Prostate gland (tissue), 2 donors: ENCODE measurements around the gene GNAI3. TPM values are rescaled to one million over a fixed set of nuclear protein-coding genes. Genes with fewer than 3 reads are reported as not detected.

Source experiments
- DNase-seq: peaks from one replicate; pipeline ENCODE4 v3.0.0-alpha.2; 2019; ENCODE audit warnings: low spot score
- H3K27ac ChIP-seq, 2 donors: fragments of 200-600 bp; sonication (generic); 2 replicates each; pipeline ENCODE4 v1.5.1; 2017 to 2019
- H3K27me3 ChIP-seq: fragments of 200-600 bp; sonication (generic); replicated peaks from 2 replicates; pipeline ENCODE4 v1.5.1; 2019; ENCODE audit not compliant: insufficient read depth
- H3K36me3 ChIP-seq, 2 donors: fragments of 200-600 bp; sonication (generic); 1 replicate in 1 of 2; 2 replicates in 1 of 2; pipeline versions ENCODE4 v1.5.1 to v1.8.1; 2017 to 2019
- H3K4me1 ChIP-seq: fragments of 200-600 bp; sonication (generic); replicated peaks from 2 replicates; pipeline ENCODE4 v1.5.1; 2019
- H3K4me3 ChIP-seq, 2 donors: fragments of 200-600 bp; sonication (generic); 2 replicates each; pipeline ENCODE4 v1.5.1; 2017 to 2019
- H3K9me3 ChIP-seq: fragments of 200-600 bp; sonication (generic); 2 replicates; pipeline ENCODE4 v1.5.1; 2017
- POLR2A ChIP-seq: fragments of 450-650 bp; IDR thresholded peaks from one replicate; pipeline ENCODE4 v1.6.1; 2016; ENCODE audit warnings: antibody characterized with exemption, mild to moderate bottlenecking
- POLR2AphosphoS5 ChIP-seq: sonication (generic); formaldehyde crosslinking; IDR thresholded peaks from one replicate; pipeline ENCODE4 v1.6.1; 2017; ENCODE audit warnings: antibody characterized with exemption
- WGBS: methylation state at CpG from one replicate; pipeline ENCODE4 v1.1.5; 2018; 5-methylcytosine and 5-hydroxymethylcytosine counted together
- intact Hi-C: fragments of 100-400 bp; cut with DNase I; formaldehyde crosslinking; loops from one replicate; pipeline ENCODE4 v1.14.2; 2022
- total RNA-seq, 2 donors: library from RNA; depleted of rRNA; stranded (reverse); fragments of >200 nt; gene quantifications; one replicate each; pipeline ENCODE4 v1.1.0, GENCODE V29; 2016
- TF ChIP-seq, protein P1 (sequence below), 4 experiments: fragments of 200-600 bp in 2 of 4; fragments of 450-650 bp in 2 of 4; sonication (generic) in 2 of 4; IDR thresholded peaks; 1 replicate in 3 of 4; 2 replicates in 1 of 4; pipeline ENCODE4 v1.5.1; 2016 to 2019; ENCODE audit warnings: antibody characterized with exemption in 4 of 4, mild to moderate bottlenecking in 2 of 4, moderate library complexity in 2 of 4

The GNAI3 gene
- total RNA-seq, 2 donors from 2014 or later: 5.1 to 5.4 TPM

DNA sequence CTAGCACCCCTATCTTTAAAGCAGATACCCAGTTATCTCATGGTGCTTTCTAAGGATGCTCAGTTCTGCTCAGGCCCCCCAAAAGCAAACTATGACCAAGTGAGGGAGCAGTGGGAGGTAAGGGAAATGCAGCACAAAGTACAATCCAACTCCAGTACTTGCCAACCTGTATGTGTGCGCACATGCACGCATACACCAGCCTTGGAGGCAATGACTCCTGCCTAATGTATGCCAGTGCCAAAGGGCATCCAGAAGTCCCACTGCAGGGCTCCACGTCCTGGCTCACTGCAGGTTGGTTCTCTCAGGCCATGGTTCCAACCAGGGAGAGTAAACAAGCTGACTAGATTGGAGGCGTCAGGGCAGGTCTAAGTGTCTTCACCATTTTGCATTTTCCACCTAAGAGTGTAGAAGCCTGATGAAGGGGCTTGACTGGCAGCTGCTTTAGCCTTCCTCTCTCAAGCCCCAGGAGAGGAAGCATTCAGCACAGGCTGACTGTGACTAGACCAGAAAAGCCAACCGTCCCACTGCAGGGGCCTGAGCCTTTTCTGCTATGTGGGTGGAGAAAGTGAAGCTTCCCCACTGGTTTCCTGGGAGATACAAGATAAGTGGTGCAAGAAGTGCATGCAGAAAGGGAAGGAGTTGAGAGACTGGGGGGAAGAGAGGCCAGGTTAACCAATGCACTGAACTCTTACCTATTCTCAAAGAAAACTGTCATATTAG is 46.6 kb upstream of the GNAI3 start:
- TF ChIP-seq POLR2AphosphoS5: no peak
- TF ChIP-seq, protein P1, sequence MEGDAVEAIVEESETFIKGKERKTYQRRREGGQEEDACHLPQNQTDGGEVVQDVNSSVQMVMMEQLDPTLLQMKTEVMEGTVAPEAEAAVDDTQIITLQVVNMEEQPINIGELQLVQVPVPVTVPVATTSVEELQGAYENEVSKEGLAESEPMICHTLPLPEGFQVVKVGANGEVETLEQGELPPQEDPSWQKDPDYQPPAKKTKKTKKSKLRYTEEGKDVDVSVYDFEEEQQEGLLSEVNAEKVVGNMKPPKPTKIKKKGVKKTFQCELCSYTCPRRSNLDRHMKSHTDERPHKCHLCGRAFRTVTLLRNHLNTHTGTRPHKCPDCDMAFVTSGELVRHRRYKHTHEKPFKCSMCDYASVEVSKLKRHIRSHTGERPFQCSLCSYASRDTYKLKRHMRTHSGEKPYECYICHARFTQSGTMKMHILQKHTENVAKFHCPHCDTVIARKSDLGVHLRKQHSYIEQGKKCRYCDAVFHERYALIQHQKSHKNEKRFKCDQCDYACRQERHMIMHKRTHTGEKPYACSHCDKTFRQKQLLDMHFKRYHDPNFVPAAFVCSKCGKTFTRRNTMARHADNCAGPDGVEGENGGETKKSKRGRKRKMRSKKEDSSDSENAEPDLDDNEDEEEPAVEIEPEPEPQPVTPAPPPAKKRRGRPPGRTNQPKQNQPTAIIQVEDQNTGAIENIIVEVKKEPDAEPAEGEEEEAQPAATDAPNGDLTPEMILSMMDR (IDR thresholded peaks at IDR 0.05): no peak
- TF ChIP-seq POLR2A: no peak
- H3K27me3 ChIP-seq: no peaks in the 10 kb centered on the region
- no peaks in the 10 kb centered on the region for H3K9me3 ChIP-seq
- intact Hi-C loops: no loop called here
- H3K4me1 ChIP-seq: no peaks in the 10 kb centered on the region
- no peak overlapping the region for H3K4me3 ChIP-seq
- H3K27ac ChIP-seq: no peak overlapping the region
- 57% methylated on average over 5 of the region's 5 CpGs for WGBS
- DNase-seq: no peak
- H3K36me3 ChIP-seq: no peaks in the 10 kb centered on the region

DNA sequence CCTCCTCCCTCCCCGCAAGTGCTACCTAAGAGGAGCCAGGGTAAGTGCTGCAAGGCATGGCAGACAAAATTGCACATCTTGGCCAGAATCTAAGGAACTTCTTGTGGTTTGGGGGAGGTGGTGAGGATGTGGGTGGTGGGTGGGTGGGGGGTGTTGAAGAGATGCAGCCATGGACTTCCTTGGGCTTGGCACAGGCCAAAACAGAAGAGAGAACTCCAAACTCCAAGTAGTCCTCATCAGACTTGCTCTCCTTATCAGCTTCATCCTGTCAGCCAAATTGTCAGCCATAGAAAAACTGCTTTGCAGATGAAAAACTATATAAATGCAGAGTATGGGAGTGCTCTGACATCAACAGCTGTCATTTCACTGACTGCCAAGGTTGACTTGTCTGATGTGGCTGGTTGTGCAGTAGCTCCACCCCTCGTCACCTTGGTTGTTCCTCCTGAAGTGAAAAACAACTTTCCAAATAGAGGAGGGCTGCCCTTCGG is 46.0 kb upstream of the GNAI3 start:
- no peak overlapping the region for H3K4me3 ChIP-seq
- H3K27ac ChIP-seq: no peak overlapping the region
- no peaks in the 10 kb centered on the region for H3K36me3 ChIP-seq
- intact Hi-C loops: no loop called here
- WGBS: 64% methylated on average over 3 of the region's 3 CpGs
- H3K9me3 ChIP-seq: no peaks in the 10 kb centered on the region
- no peaks in the 10 kb centered on the region for H3K4me1 ChIP-seq
- no peak for DNase-seq
- no peak for TF ChIP-seq POLR2A
- TF ChIP-seq, protein P1 (IDR thresholded peaks at IDR 0.05): no peak
- no peaks in the 10 kb centered on the region for H3K27me3 ChIP-seq

DNA sequence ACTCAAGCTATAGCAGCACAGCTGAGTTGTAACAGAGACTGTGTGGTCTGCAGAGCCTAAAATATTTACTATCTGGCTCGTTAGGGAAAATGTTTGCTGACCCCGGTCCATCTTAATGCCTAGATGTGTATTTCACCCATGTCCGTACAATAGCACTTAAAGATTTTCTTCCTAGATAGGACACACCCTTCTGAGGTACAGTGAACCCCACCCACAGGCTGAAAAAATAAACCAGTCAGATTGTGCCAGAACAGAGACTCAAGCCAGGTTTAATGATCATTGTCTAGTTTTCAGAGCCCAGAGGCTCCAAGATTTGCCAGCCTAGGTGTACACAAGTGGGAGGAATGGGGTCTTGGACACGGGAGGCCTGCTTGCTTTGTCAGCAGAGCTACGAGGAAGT is 44.5 kb upstream of the GNAI3 start:
- Histone ChIP-seq H3K27ac (peak overlapping the region in 1 of 2 donors; percentile 52), H3K9me3 (no peaks in the 10 kb centered on the region), H3K4me1 (no peaks in the 10 kb centered on the region), H3K36me3 (no peaks in the 10 kb centered on the region), H3K27me3 (no peaks in the 10 kb centered on the region), H3K4me3 (no peak overlapping the region)
- intact Hi-C loops: no loop called here
- no peak for TF ChIP-seq POLR2AphosphoS5
- TF ChIP-seq, protein P1 (IDR thresholded peaks at IDR 0.05): no peak
- TF ChIP-seq POLR2A: no peak
- 44% methylated on average over 5 of the region's 5 CpGs for WGBS
- DNase-seq: no peak

DNA sequence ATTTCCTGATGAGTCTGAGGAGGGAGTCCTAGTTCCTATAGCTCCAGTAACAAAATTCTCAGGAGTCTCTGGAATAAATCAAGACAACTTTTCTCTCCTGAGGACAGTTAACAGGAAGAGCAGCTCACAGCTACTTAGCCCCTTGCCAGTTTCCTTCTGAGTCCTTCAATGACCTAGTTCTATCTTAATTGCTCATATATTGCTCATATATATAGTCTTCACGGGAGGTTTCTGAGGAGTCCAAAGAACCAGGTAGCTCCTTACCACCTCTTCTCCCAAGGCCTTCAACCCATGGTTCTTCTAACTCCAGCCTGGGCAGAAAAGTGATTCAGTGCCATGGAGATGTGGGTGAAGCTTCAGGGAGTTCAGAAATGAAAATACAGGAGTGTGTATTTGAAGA is 43.4 kb upstream of the GNAI3 start:
- 96% methylated on average over 1 of the region's 1 CpG for WGBS
- DNase-seq: no peak
- Histone ChIP-seq H3K4me3 (no peak overlapping the region), H3K36me3 (no peaks in the 10 kb centered on the region), H3K4me1 (no peaks in the 10 kb centered on the region), H3K27me3 (no peaks in the 10 kb centered on the region), H3K9me3 (no peaks in the 10 kb centered on the region), H3K27ac (no peak overlapping the region)
- TF ChIP-seq POLR2AphosphoS5: no peak
- TF ChIP-seq, protein P1 (IDR thresholded peaks at IDR 0.05): no peak
- intact Hi-C loops: no loop called here
